Lung (tissue), 12 donors: ENCODE data around the gene FGB. TPM values are rescaled to one million over a fixed set of nuclear protein-coding genes. Genes with fewer than 3 reads are reported as not detected.
A peak's percentile ranks its signal among the peaks of the same experiment; 100 is the strongest.

Experiments used
- ATAC-seq: fragments of 200-7000 bp; cut with Tn5 transposase; one replicate; pipeline ENCODE4 v1.9.1; 2020; ENCODE audit warnings: moderate number of reproducible peaks; ENCODE audit not compliant: insufficient read depth, low FRiP score
- DNase-seq, 3 donors: peaks; one replicate each; pipeline ENCODE4 v3.0.0-alpha.2; 2013 to 2017
- H3K27ac ChIP-seq, 2 donors: one replicate each; pipeline ENCODE4 v1.5.1; 2013; ENCODE audit warnings: mild to moderate bottlenecking in 2 of 2, moderate library complexity in 2 of 2, control low read depth in 1 of 2, inconsistent platforms in 1 of 2, low read depth in 1 of 2, low read length in 1 of 2
- H3K27me3 ChIP-seq, 3 donors: one replicate each; pipeline ENCODE4 v1.5.1; 2013; ENCODE audit warnings: low read length in 2 of 3; ENCODE audit not compliant: control insufficient read depth in 3 of 3, insufficient read depth in 3 of 3
- H3K36me3 ChIP-seq, 4 donors: one replicate each; pipeline ENCODE4 v1.5.1; 2013; ENCODE audit warnings: low read length in 4 of 4, mild to moderate bottlenecking in 1 of 4, moderate library complexity in 1 of 4; ENCODE audit not compliant: control insufficient read depth in 4 of 4, insufficient read depth in 4 of 4
- H3K4me1 ChIP-seq, 5 donors: one replicate each; pipeline ENCODE4 v1.5.1; 2013; ENCODE audit warnings: low read length in 5 of 5, mild to moderate bottlenecking in 2 of 5, moderate library complexity in 1 of 5; ENCODE audit not compliant: control insufficient read depth in 5 of 5, insufficient read depth in 5 of 5
- H3K4me3 ChIP-seq: one replicate; pipeline ENCODE4 v1.5.1; 2013; ENCODE audit warnings: mild to moderate bottlenecking, control low read depth, moderate library complexity
- H3K9ac ChIP-seq, 2 donors: one replicate each; pipeline ENCODE4 v1.5.1; 2013; ENCODE audit warnings: low read length in 2 of 2, control low read depth in 1 of 2; ENCODE audit not compliant: insufficient read depth in 1 of 2
- H3K9me3 ChIP-seq, 4 donors: one replicate each; pipeline ENCODE4 v1.5.1; 2013; ENCODE audit warnings: low read length in 3 of 4, mild to moderate bottlenecking in 1 of 4, moderate library complexity in 1 of 4; ENCODE audit not compliant: control insufficient read depth in 4 of 4, insufficient read depth in 3 of 4
- WGBS, 2 donors: extraction: QIAGEN DNeasy Blood & Tissue Kit; methylation state at CpG; one replicate each; pipeline ENCODE4 v1.1.7; 2013; 5-methylcytosine and 5-hydroxymethylcytosine counted together
- polyA plus RNA-seq, 2 donors: library from polyadenylated mRNA; stranded (reverse); fragments of 200-250 nt; gene quantifications; one replicate each; pipeline ENCODE4 v1.2.1, GENCODE V29; 2013
- total RNA-seq, 2 donors: library from RNA; depleted of rRNA in 1 of 2; stranded (reverse); fragments of >200 nt in 1 of 2; gene quantifications; one replicate each; pipeline ENCODE4 v1.2.1, GENCODE V29; 2014 to 2021
- TF ChIP-seq, protein P1 (sequence below): IDR thresholded peaks from 2 replicates; pipeline ENCODE4 v1.5.1; 2012; ENCODE audit warnings: mild to moderate bottlenecking; ENCODE audit errors: control extremely low read depth, extremely low read depth
- donor health status: control.
- donor health status: control.
- donor health status: Bipolar disorder and iron deficiency.
- donor health status: healthy.
- donor health status: DM: yes; HTN: yes; CAD: no.

Gene FGB
- total and polyA plus RNA-seq, 4 donors: 0.28 to 1.8 (median 0.34) TPM

DNA sequence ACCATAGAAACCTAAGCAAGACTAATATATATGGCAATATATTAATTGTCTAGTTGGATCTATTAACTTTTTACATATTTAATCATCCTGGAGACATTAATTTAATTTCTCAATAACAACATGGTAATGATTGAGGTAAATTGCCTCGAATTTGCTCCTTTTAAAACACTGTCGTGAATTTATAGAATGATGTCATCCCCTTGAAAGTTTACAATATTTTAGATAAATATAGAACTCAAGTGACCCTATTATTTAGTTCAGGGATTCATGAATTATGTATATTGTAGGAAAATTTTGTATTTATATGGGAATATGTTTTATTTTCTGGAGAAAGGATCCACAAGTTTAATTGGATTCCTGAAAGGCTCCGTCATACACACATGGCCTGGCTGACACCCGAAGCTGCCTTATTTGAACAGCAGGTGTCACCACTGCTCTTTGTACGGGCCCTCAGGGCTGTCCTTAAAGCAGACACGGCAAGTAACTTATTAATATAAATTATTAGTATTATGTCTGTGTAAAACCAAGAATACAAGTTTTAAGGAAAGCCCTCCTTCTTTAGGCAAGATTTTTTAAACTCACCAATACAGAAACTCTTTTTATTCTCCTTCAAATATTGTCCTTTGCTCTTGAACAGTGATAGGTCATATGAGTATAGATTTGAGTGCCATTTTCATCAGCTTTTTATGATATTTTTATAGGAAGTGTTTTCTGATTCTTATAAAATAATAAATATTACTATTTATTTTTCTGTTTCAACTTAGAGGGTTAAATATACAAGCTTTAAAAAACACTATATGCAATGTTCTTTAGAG lies 10.7 kb upstream of the FGB start:
- Histone ChIP-seq H3K27me3 (no peaks in the 10 kb centered on the region), H3K9me3 (no peaks in the 10 kb centered on the region), H3K27ac (no peak overlapping the region), H3K36me3 (peaks cover 0 to 4% (median under 1%) of the 10 kb centered on the region in 4 donors), H3K4me3 (no peak overlapping the region), H3K4me1 (peaks cover 0 to 12% (median 6%) of the 10 kb centered on the region in 5 donors), H3K9ac (no peak overlapping the region)
- WGBS, 2 donors: 15 to 28% methylated on average over 6 of the region's 6 CpGs
- TF ChIP-seq, protein P1, sequence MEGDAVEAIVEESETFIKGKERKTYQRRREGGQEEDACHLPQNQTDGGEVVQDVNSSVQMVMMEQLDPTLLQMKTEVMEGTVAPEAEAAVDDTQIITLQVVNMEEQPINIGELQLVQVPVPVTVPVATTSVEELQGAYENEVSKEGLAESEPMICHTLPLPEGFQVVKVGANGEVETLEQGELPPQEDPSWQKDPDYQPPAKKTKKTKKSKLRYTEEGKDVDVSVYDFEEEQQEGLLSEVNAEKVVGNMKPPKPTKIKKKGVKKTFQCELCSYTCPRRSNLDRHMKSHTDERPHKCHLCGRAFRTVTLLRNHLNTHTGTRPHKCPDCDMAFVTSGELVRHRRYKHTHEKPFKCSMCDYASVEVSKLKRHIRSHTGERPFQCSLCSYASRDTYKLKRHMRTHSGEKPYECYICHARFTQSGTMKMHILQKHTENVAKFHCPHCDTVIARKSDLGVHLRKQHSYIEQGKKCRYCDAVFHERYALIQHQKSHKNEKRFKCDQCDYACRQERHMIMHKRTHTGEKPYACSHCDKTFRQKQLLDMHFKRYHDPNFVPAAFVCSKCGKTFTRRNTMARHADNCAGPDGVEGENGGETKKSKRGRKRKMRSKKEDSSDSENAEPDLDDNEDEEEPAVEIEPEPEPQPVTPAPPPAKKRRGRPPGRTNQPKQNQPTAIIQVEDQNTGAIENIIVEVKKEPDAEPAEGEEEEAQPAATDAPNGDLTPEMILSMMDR: peak; percentile 86
- DNase-seq: peak; percentile 86 to 88 (median 86)
- ATAC-seq: peak; percentile 78

DNA sequence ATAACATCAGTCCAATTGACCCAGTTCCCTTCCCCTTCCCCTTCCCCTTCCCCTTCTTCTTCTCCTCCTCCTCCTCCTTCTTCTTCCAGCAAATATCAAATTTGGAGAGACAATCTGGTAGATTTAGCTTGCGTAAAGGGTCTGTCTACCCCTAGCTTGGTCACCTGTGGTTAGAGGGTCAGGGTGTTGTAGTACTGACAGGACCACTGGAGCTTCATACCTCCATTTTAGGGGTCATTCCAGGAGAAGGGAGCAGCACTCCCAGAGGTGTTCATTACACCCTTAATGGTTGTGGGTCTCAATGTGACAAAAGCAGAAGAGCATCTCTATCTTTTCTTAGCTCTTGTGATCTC lies 3.7 kb upstream of the FGB start:
- ATAC-seq (no peak), DNase-seq (no peak)
- Histone ChIP-seq H3K4me1 (no peaks in the 10 kb centered on the region), H3K9ac (no peak overlapping the region), H3K36me3 (no peaks in the 10 kb centered on the region), H3K27ac (no peak overlapping the region), H3K4me3 (no peak overlapping the region), H3K27me3 (peaks cover 0 to 9% (median 0%) of the 10 kb centered on the region in 3 donors), H3K9me3 (no peaks in the 10 kb centered on the region)
- TF ChIP-seq, protein P1: no peak
- WGBS, 2 donors: 96 to 100% methylated on average over 1 of the region's 1 CpG

DNA sequence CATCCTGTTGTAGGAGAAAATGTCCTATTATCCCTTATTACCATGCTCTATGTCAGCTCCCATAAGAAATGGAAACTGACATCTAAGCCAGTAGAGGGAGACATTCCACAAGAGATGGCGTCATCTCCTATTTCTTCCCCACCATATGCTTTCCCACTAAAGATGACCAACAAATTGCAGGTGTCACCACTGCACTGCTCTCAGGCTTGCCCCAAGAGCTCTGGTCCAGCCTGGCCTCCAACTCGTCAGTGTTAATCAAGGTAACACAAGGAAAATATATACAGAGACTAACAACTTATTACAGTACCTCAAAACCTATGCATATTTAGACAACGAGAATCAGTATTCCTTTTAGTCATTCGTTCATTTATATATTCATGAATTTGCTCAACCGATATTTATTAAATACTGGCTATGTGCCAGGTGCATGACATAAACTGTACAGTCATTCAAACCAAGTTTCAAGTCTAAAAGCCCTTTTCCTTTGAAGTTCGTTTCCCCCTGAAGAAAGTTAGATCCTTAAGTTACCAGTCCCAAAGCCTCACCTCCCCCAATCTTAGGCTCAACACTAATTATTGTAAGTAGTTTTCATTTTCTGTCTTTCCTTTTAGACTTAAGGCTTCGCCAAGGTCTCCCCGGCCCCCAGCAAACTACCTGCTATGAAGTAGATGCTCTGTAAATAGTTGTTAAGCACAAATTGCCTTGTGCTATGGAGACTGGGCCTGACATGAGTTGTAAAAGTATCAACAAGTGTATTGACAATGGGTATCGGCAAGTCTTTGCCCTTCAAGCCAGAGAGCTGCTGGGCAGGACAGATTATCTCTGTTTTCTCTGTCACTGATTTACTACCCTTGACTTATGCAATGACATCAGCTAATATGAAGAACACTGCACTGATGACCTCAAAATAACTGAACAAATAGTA lies 3.1 kb upstream of the FGB start:
- ATAC-seq (peak; percentile 53), DNase-seq (peak in 2 of 3 donors; percentile 50 to 61)
- Histone ChIP-seq H3K27me3 (peaks cover 0 to 9% (median 0%) of the 10 kb centered on the region in 3 donors), H3K9me3 (no peaks in the 10 kb centered on the region), H3K9ac (no peak overlapping the region), H3K36me3 (no peaks in the 10 kb centered on the region), H3K27ac (no peak overlapping the region), H3K4me1 (no peaks in the 10 kb centered on the region), H3K4me3 (no peak overlapping the region)
- TF ChIP-seq, protein P1: peak; percentile 25
- WGBS, 2 donors: 68 to 75% methylated on average over 9 of the region's 9 CpGs
